ENCODE measurements around the gene COMT. TPM values are rescaled to one million over a fixed set of nuclear protein-coding genes. Genes with fewer than 3 reads are reported as not detected.

Gene COMT
- total and polyA plus RNA-seq, 8 donors: 47.9 to 95.0 (median 62.3) TPM

DNA sequence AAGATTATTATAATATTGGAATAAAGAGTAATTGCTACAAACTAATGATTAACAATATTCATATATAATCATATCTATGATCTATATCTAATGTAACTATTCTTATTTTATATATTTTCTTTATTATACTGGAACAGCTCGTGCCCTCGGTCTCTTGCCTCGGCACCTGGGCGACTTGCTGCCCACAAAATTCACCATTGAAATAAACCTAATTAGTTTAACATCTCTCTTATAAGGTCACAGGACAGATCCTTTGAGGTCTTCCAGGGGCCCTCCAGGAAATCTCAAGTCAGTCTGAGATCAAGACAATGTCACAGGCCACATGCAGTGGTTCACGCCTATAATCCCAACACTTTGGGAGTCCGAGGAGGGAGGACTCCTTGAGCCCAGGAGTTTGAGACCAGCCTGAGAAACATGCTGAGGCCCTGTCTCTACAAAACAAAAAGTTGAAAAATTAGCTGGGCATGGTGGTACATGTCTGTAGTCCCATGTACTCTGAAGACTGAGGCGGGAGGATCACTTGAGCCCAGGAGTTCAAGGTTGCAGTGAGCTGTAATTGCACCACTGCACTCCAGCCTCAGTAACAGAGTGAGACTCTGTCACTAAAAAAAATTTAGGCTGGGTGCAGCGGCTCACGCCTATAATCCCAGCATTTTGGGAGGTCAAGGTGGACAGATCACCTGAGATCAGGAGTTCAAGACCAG, 6.6 kb downstream of the COMT start:
- FAIRE-seq (no peak), DNase-seq (peak in 2 of 6 donors; percentile 8 to 21), ATAC-seq (no peak)
- no peaks in the 10 kb centered on the region for H3K9me3 ChIP-seq
- WGBS, 2 donors: 71 to 72% methylated on average over 9 of the region's 9 CpGs
- H3K27me3 ChIP-seq: no peaks in the 10 kb centered on the region
- TF ChIP-seq, protein P1, sequence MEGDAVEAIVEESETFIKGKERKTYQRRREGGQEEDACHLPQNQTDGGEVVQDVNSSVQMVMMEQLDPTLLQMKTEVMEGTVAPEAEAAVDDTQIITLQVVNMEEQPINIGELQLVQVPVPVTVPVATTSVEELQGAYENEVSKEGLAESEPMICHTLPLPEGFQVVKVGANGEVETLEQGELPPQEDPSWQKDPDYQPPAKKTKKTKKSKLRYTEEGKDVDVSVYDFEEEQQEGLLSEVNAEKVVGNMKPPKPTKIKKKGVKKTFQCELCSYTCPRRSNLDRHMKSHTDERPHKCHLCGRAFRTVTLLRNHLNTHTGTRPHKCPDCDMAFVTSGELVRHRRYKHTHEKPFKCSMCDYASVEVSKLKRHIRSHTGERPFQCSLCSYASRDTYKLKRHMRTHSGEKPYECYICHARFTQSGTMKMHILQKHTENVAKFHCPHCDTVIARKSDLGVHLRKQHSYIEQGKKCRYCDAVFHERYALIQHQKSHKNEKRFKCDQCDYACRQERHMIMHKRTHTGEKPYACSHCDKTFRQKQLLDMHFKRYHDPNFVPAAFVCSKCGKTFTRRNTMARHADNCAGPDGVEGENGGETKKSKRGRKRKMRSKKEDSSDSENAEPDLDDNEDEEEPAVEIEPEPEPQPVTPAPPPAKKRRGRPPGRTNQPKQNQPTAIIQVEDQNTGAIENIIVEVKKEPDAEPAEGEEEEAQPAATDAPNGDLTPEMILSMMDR (IDR thresholded peaks at IDR 0.05): peak in 2 of 4 donors; percentile 1 to 5
- intact Hi-C loops (cut with DNase I): no loop called here
- H3K27ac ChIP-seq: peak overlapping the region in 1 of 4 donors; percentile 69
- H3K36me3 ChIP-seq: no peaks in the 10 kb centered on the region
- no peak overlapping the region for H3K4me3 ChIP-seq
- peaks cover 13 to 22% (median 18%) of the 10 kb centered on the region in 3 donors for H3K4me1 ChIP-seq

DNA sequence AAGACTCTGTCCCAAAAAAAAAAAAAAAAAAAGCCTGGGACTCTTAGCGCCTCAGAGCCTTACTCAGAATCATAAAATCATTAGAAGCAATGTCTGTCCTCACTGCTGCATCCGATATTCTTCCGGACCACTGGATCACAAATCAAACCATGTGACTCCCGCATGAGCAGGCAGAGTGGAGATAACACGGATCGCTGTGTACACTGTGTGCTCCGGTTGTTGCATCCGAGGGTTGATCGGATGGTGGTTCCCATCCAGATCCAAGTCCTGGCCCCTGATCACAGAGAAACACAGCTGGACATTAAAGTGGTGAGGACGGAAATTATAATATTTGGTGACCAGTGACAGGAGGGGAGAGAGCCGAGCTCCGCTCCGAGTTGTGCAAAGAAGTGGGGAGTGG, 9.8 kb downstream of the COMT start:
- FAIRE-seq: no peak
- TF ChIP-seq, protein P1 (IDR thresholded peaks at IDR 0.05): no peak
- Histone ChIP-seq H3K4me3 (no peak overlapping the region), H3K36me3 (no peaks in the 10 kb centered on the region), H3K4me1 (peaks cover 8 to 25% (median 20%) of the 10 kb centered on the region in 3 donors), H3K9me3 (no peaks in the 10 kb centered on the region), H3K27me3 (no peaks in the 10 kb centered on the region), H3K27ac (peak overlapping the region in 1 of 4 donors; percentile 75)
- peak in 2 of 4 donors; percentile 7 to 13 for ATAC-seq
- intact Hi-C loops (cut with DNase I): no loop called here
- 58 to 62% methylated on average over 13 of the region's 13 CpGs for WGBS, 2 donors
- peak in 3 of 6 donors; percentile 18 to 25 (median 20) for DNase-seq

DNA sequence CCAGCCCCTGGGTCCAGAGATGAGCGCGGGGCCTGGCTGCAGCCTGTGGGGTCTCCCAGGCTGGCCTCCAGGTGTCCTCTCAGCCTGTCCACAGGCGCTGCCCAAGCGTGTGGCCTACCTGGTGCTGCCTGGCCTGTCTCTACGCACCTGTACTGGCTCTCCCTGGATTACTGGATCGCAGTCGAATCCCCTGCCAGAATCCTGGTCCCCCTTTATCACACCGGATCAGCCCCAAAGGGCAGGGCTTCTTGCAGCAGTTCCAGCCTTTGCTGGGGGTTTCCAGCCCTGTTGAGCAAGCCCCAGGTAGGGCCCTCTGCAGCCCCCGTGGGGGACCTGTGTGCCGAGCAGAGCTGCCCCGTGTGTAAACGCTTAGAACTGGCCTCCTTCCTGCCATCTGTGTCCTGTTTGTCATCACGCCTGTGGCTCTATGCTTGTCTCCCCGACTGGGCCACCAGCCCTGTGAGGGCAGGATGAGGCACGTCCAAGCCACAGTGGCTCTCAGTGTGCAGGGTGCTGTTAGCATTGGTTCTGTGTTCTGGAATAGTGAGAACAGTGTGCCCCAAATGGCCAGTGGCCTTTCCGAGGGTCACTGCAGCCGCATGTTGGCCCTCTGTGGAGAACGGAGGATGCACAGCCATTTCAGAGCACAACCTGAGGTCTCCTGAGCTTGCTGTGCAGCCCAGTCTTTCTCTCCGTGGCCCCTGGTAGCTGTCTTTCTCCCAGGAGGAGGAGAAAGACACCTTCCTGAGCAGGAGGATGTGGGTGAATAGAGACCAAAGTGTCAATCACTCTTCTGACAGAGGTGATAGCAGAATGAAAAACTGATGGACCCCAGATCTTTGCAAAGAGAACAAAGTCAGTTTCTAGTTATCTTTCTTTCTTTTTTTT, 13.9 kb downstream of the COMT start:
- FAIRE-seq: no peak
- intact Hi-C loops (cut with DNase I): no loop called here
- Histone ChIP-seq H3K4me3 (no peak overlapping the region), H3K36me3 (no peaks in the 10 kb centered on the region), H3K27me3 (no peaks in the 10 kb centered on the region), H3K27ac (no peak overlapping the region), H3K9me3 (no peaks in the 10 kb centered on the region), H3K4me1 (peaks cover 7 to 29% (median 23%) of the 10 kb centered on the region in 3 donors)
- DNase-seq: peak in 3 of 6 donors; percentile 25 to 63 (median 56)
- TF ChIP-seq, protein P1 (IDR thresholded peaks at IDR 0.05): no peak
- 82 to 87% methylated on average over 19 of the region's 19 CpGs for WGBS, 2 donors
- no peak for ATAC-seq

DNA sequence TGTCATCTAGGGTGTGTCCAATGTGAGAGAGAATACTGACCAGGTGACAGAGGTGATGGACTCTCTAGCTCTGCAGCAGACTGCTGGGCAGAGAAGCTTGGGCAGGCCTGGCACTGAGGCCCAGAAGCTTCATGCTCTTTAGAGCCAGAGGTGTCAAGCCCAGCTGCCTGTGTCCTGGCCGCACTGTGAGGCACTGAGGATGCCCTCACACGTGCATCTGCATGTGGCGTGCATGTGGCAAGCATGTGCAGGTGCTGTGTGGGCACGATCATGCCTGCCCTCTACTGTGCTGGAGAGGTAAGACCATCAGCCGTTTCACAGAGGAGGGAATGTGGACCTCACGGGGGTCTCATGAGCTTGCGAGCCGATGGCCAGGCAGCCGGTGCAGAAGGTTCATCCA, 15.9 kb downstream of the COMT start:
- H3K9me3 ChIP-seq: no peaks in the 10 kb centered on the region
- H3K36me3 ChIP-seq: no peaks in the 10 kb centered on the region
- TF ChIP-seq, protein P1 (IDR thresholded peaks at IDR 0.05): no peak
- H3K4me1 ChIP-seq: peaks cover 7 to 39% (median 31%) of the 10 kb centered on the region in 3 donors
- H3K4me3 ChIP-seq: no peak overlapping the region
- intact Hi-C loops (cut with DNase I): no loop called here
- DNase-seq (peak in 2 of 6 donors; percentile 3 to 55), FAIRE-seq (no peak), ATAC-seq (no peak)
- WGBS, 2 donors: 89 to 90% methylated on average over 9 of the region's 9 CpGs
- H3K27me3 ChIP-seq: no peaks in the 10 kb centered on the region
- no peak overlapping the region for H3K27ac ChIP-seq
